Measurements from ENCODE around the gene ROR1. TPM values are rescaled to one million over a fixed set of nuclear protein-coding genes. Genes with fewer than 3 reads are reported as not detected.

Gene ROR1
- total and polyA plus RNA-seq, 2 donors (not counting 1 experiment from before 2014, with no cell fraction given) = 0.46 to 16.0 TPM

GRCh38 chr1:63729227-63729620 lies 44.6 kb upstream of the ROR1 start:
- ChIA-PET POLR2A (no interaction called here), CTCF (no interaction called here)
- no peak overlapping the region for H3K4me3 Mint-ChIP-seq
- 100% methylated on average over 2 of the region's 5 CpGs for WGBS (ENCODE audit: insufficient coverage)
- H3K27ac Mint-ChIP-seq = no peak overlapping the region
- no peak overlapping the region for H3K4me3 ChIP-seq (ENCODE audit: control extremely low read depth in 1 of 5, extremely low read depth in 1 of 5, insufficient read depth in 1 of 5, low read depth in 2 of 5, low read length in 4 of 5)
- intact Hi-C loops (cut with micrococcal nuclease) = no loop called here
- TF ChIP-seq CTCF (IDR thresholded peaks at IDR 0.05) = no peak
- no peak for TF ChIP-seq EZH2 (IDR thresholded peaks at IDR 0.05; ENCODE audit: borderline replicate concordance, insufficient read depth, low read depth, low read length, poor library complexity, severe bottlenecking)
- H3K36me3 ChIP-seq (replicated peaks in 1 of 2; ENCODE audit: control extremely low read depth in 1 of 2, control insufficient read depth in 1 of 2, extremely low read depth in 1 of 2, insufficient read depth in 2 of 2, low read length in 1 of 2) = no peaks in the 10 kb centered on the region
- no peak overlapping the region for H3K27ac ChIP-seq (ENCODE audit: low read length in 2 of 2)
- no peaks in the 10 kb centered on the region for H3K27me3 ChIP-seq (replicated peaks in 1 of 4; ENCODE audit: control extremely low read depth in 1 of 4, control insufficient read depth in 3 of 4, insufficient read depth in 4 of 4, low read length in 3 of 4)
- peaks cover 7% of the 10 kb centered on the region for H3K27me3 Mint-ChIP-seq
- no peaks in the 10 kb centered on the region for H3K9me3 Mint-ChIP-seq (ENCODE audit: insufficient read depth)
- H3K9ac ChIP-seq (ENCODE audit: low read length) = no peak overlapping the region
- no peak overlapping the region for H2AFZ ChIP-seq (ENCODE audit: insufficient read depth, low read depth, low read length, poor library complexity, severe bottlenecking)
- no peak for DNase-seq
- no peaks in the 10 kb centered on the region for H4K20me1 ChIP-seq (ENCODE audit: control insufficient read depth, insufficient read depth, low read length, poor library complexity, severe bottlenecking)
- H3K4me1 Mint-ChIP-seq = no peaks in the 10 kb centered on the region
- peaks cover 0 to 3% (median 0%) of the 10 kb centered on the region in 3 donors for H3K9me3 ChIP-seq (ENCODE audit: control extremely low read depth in 1 of 3, control insufficient read depth in 2 of 3, insufficient read depth in 1 of 3, low read length in 2 of 3)
- H3K4me1 ChIP-seq (ENCODE audit: control insufficient read depth in 2 of 2, insufficient read depth in 2 of 2, low read length in 2 of 2) = no peaks in the 10 kb centered on the region
- no peaks in the 10 kb centered on the region for H3K79me2 ChIP-seq (ENCODE audit: control insufficient read depth, insufficient read depth, low read length)
- no peak for ATAC-seq (ENCODE audit: low read depth)
- H3K4me2 ChIP-seq (replicated peaks; ENCODE audit: low read depth, low read length, poor library complexity, severe bottlenecking) = no peak overlapping the region

- Mint-ChIP-seq H3K27me3 (peaks cover 14% of the 10 kb centered on the region), H3K27ac (no peak overlapping the region), H3K9me3 (ENCODE audit: insufficient read depth) (peaks cover 3% of the 10 kb centered on the region), H3K4me1 (no peaks in the 10 kb centered on the region), H3K4me3 (no peak overlapping the region)
- Histone ChIP-seq H3K4me2 (replicated peaks; ENCODE audit: low read depth, low read length, poor library complexity, severe bottlenecking) (no peak overlapping the region), H3K27me3 (replicated peaks in 1 of 4; ENCODE audit: control extremely low read depth in 1 of 4, control insufficient read depth in 3 of 4, insufficient read depth in 4 of 4, low read length in 3 of 4) (no peaks in the 10 kb centered on the region), H4K20me1 (ENCODE audit: control insufficient read depth, insufficient read depth, low read length, poor library complexity, severe bottlenecking) (no peaks in the 10 kb centered on the region), H3K4me1 (ENCODE audit: control insufficient read depth in 2 of 2, insufficient read depth in 2 of 2, low read length in 2 of 2) (no peaks in the 10 kb centered on the region), H3K79me2 (ENCODE audit: control insufficient read depth, insufficient read depth, low read length) (no peaks in the 10 kb centered on the region), H3K9ac (ENCODE audit: low read length) (no peak overlapping the region), H3K4me3 (ENCODE audit: control extremely low read depth in 1 of 5, extremely low read depth in 1 of 5, insufficient read depth in 1 of 5, low read depth in 2 of 5, low read length in 4 of 5) (no peak overlapping the region), H3K27ac (ENCODE audit: low read length in 2 of 2) (no peak overlapping the region), H3K9me3 (ENCODE audit: control extremely low read depth in 1 of 3, control insufficient read depth in 2 of 3, insufficient read depth in 1 of 3, low read length in 2 of 3) (peaks cover 0 to 3% (median 0%) of the 10 kb centered on the region in 3 donors), H2AFZ (ENCODE audit: insufficient read depth, low read depth, low read length, poor library complexity, severe bottlenecking) (no peak overlapping the region), H3K36me3 (replicated peaks in 1 of 2; ENCODE audit: control extremely low read depth in 1 of 2, control insufficient read depth in 1 of 2, extremely low read depth in 1 of 2, insufficient read depth in 2 of 2, low read length in 1 of 2) (no peaks in the 10 kb centered on the region)
- TF ChIP-seq EZH2 (IDR thresholded peaks at IDR 0.05; ENCODE audit: borderline replicate concordance, insufficient read depth, low read depth, low read length, poor library complexity, severe bottlenecking) (no peak), CTCF (IDR thresholded peaks at IDR 0.05) (no peak)
- ChIA-PET POLR2A (no interaction called here), CTCF (no interaction called here)
- ATAC-seq (ENCODE audit: low read depth) (no peak), DNase-seq (no peak)
- intact Hi-C loops (cut with micrococcal nuclease) = no loop called here
- WGBS (ENCODE audit: insufficient coverage) = 42% methylated on average over 4 of the region's 4 CpGs
Observed at GRCh38 chr1:63730211-63730610, 43.6 kb upstream of the ROR1 start.
